ENCODE data around the gene KCNJ14. TPM values are rescaled to one million over a fixed set of nuclear protein-coding genes. Genes with fewer than 3 reads are reported as not detected.

Gene KCNJ14
- total RNA-seq, 4 donors from 2014 or later = 4.2 to 4.7 (median 4.6) TPM

DNA sequence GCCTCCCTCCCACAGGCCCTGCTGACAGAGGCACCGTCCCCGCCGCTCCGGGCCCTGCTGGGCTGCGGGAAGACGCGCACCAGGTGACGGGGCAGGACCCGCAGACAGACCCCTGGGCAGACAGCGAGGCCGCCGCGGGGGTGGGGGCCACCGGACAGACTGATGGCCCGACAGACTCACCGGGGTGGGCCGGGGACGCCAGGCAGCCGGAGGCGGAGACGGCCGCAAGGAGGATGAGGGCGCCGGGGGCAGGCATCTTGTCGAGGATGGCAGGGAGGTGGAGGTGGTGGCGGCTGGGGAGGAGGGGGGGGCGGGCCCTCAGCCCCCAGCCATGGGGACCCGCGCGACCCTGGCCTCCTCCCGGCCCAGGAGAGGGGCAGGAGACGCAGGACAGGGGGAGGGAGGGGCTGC is 56.0 kb downstream of the KCNJ14 start:
- Histone ChIP-seq H3K27me3 (peaks cover 36% of the 10 kb centered on the region), H3K4me3 (peak overlapping the region; percentile 5), H3K27ac (no peak overlapping the region), H3K9me3 (no peaks in the 10 kb centered on the region), H3K36me3 (no peaks in the 10 kb centered on the region), H3K4me1 (peaks cover 22% of the 10 kb centered on the region)
- TF ChIP-seq EP300 (IDR thresholded peaks at IDR 0.05) (no peak), POLR2A (IDR thresholded peaks at IDR 0.05) (no peak)
- TF ChIP-seq, protein P1, sequence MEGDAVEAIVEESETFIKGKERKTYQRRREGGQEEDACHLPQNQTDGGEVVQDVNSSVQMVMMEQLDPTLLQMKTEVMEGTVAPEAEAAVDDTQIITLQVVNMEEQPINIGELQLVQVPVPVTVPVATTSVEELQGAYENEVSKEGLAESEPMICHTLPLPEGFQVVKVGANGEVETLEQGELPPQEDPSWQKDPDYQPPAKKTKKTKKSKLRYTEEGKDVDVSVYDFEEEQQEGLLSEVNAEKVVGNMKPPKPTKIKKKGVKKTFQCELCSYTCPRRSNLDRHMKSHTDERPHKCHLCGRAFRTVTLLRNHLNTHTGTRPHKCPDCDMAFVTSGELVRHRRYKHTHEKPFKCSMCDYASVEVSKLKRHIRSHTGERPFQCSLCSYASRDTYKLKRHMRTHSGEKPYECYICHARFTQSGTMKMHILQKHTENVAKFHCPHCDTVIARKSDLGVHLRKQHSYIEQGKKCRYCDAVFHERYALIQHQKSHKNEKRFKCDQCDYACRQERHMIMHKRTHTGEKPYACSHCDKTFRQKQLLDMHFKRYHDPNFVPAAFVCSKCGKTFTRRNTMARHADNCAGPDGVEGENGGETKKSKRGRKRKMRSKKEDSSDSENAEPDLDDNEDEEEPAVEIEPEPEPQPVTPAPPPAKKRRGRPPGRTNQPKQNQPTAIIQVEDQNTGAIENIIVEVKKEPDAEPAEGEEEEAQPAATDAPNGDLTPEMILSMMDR (IDR thresholded peaks at IDR 0.05) = no peak
- no peak for DNase-seq (ENCODE audit: low spot score in 2 of 2)
- WGBS = 6% methylated on average over 10 of the region's 32 CpGs

DNA sequence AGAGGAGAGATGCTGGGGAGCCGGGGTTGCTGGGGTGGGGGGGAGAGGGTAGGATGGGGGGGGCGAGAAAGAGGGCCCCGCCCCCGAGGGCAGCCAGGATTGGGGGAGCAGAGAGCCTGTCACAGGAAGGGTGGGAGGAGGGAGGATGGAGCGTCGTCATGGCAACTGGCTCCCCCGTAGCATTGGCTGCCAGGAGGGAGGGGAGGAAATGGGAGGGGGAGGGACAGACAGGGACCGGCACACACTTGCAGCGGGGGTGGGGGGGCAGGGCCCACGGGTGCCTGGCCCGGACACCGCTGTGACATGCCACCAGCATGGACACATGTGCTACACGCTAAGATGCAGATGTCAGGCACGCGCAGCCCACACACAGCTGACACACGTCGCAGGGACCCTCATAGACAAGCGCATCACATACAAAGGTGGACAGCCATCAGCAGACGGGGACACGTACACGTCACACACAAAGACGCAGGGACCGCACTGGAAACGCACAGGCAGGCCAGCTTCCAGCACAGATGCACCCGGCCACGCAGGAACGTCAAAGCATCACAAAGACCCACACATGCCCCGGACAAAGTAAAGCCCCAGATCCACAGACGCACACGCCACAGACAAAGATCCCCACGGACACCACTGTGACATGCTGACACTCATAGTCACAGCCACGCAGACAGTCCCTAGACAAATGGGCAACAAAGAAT is 56.6 kb downstream of the KCNJ14 start, which contains the start of gene LMTK3:
LMTK3 (minus strand) TSS at position 36 of the 704 bp plus-strand sequence. CDS start 259 bp downstream, outside the sequence.
- WGBS = 5% methylated on average over 23 of the region's 32 CpGs
- H3K9me3 ChIP-seq = no peaks in the 10 kb centered on the region
- DNase-seq (ENCODE audit: low spot score in 2 of 2) = no peak
- no peaks in the 10 kb centered on the region for H3K36me3 ChIP-seq
- H3K27ac ChIP-seq = no peak within 1 kb of the TSS
- peak within 1 kb of the TSS; percentile 5 for H3K4me3 ChIP-seq
- peaks cover 36% of the 10 kb centered on the region for H3K27me3 ChIP-seq
- TF ChIP-seq, protein P1 (IDR thresholded peaks at IDR 0.05) = no peak
- TF ChIP-seq POLR2A (IDR thresholded peaks at IDR 0.05) (no peak), EP300 (IDR thresholded peaks at IDR 0.05) (no peak), POLR2AphosphoS5 (IDR thresholded peaks at IDR 0.05) (no peak)
- H3K4me1 ChIP-seq = peaks cover 22% of the 10 kb centered on the region

DNA sequence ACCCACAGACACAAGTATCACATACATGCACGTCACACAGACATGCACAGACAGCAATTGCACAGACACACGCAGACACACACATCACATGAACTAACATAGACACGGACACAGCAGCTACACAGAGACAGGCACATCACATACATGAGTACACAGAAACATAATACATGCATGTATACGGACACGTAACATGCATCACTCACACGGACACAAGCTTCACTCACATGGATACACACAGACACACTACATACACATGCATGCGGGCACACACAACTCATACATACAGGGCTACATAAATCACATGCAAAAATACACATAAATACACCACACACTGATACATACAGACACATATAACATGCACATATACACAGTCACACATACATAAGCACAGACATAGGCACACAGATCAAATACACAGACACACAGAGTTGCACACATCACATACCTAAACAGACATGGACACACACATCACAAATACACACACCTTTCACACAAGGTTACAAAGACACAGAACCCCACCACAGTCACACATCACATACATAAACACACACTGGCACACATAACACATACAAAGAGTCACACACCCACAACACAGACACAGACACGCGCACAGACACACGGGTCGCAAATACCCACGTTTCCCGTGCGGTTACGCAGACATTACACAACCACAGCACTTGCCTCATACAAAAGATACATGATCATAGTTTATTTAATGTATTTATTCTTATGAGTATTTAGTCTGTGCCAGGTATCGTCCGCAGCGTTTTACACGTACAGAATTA is 57.3 kb downstream of the KCNJ14 start:
- peak overlapping the region; percentile 59 for H3K4me3 ChIP-seq
- no peak overlapping the region for H3K27ac ChIP-seq
- peaks cover 22% of the 10 kb centered on the region for H3K4me1 ChIP-seq
- no peaks in the 10 kb centered on the region for H3K9me3 ChIP-seq
- DNase-seq (ENCODE audit: low spot score in 2 of 2) = no peak
- 44% methylated on average over 19 of the region's 19 CpGs for WGBS
- H3K36me3 ChIP-seq = no peaks in the 10 kb centered on the region
- peaks cover 36% of the 10 kb centered on the region for H3K27me3 ChIP-seq
- TF ChIP-seq POLR2AphosphoS5 (IDR thresholded peaks at IDR 0.05) = no peak
- TF ChIP-seq EP300 (IDR thresholded peaks at IDR 0.05) = no peak
- TF ChIP-seq, protein P1 (IDR thresholded peaks at IDR 0.05) = no peak
- TF ChIP-seq POLR2A (IDR thresholded peaks at IDR 0.05) = no peak

DNA sequence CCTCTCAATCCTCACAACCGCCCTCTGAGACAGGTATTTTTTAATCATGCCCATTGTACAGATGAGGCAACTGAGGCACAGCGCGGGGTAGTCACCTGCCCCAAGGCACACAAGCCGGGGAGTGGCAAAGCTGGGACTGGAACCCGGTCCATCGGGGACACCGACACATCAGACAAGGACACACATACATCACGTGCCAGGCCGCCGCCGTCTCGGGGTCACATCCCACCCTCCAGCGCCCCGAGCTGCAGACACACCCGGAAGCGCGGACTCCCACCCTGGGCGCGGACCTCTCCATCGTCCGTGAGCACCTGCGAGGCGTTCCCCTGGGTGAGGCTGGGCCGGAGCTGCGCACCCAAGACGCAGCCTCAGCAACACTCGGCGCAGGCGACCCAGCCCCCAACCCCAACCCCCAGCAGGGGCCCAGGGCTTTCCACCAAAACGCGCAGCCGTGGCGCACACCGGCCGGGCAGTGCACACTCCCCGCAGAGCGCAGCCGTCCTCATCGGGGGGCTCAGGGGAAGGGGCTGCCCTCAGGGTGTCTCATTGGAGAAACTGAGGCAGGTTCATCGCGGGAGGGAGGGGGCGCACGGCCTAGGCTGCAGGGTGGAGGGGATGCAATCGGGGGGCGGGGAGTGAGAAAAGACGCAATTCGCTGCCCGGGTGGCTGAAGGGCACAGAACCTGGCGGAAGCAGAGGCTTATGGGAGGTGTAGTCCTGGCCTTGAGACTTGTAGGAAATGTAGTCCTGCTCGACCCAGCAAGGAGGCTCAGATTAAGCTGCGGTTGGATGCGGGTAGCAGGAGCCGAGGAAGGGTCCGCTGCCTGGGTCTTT is 58.1 kb downstream of the KCNJ14 start:
- peaks cover 22% of the 10 kb centered on the region for H3K4me1 ChIP-seq
- no peak for DNase-seq (ENCODE audit: low spot score in 2 of 2)
- H3K4me3 ChIP-seq = peak overlapping the region; percentile 59
- no peak overlapping the region for H3K27ac ChIP-seq
- H3K36me3 ChIP-seq = no peaks in the 10 kb centered on the region
- no peak for TF ChIP-seq EP300 (IDR thresholded peaks at IDR 0.05)
- TF ChIP-seq, protein P1 (IDR thresholded peaks at IDR 0.05) = no peak
- no peak for TF ChIP-seq POLR2A (IDR thresholded peaks at IDR 0.05)
- TF ChIP-seq POLR2AphosphoS5 (IDR thresholded peaks at IDR 0.05) = no peak
- no peaks in the 10 kb centered on the region for H3K9me3 ChIP-seq
- H3K27me3 ChIP-seq = peaks cover 36% of the 10 kb centered on the region
- WGBS = 5% methylated on average over 19 of the region's 54 CpGs
